Kidney tubule cell (primary cell): ENCODE results near the gene CAVIN1.
"Not testable (repeated sequence)": the region's sequence is repeated elsewhere in the genome, so short reads cannot be mapped to it uniquely, and the experiment has no call there.

Experiments
- DNase-seq: peaks from one replicate; pipeline ENCODE4 v3.0.0-alpha.2; 2018; ENCODE audit warnings: low spot score

CAVIN1 gene

GRCh38 chr17:42422958-42423712, at the start of gene CAVIN1:
Gene CAVIN1, minus strand, starts transcription at chr17:42423256. Its CDS starts 159 bp downstream, at chr17:42423097.
- DNase-seq: peak; percentile 95

GRCh38 chr17:42467889-42468288, 44.8 kb upstream of the CAVIN1 start:
- no peak for DNase-seq

GRCh38 chr17:42463976-42464400, 40.9 kb upstream of the CAVIN1 start:
- peak; percentile 50 for DNase-seq

- no peak for DNase-seq
Measured at GRCh38 chr17:42460371-42460770, 37.3 kb upstream of the CAVIN1 start.

GRCh38 chr17:42459801-42460281, 36.8 kb upstream of the CAVIN1 start:
- peak; percentile 53 for DNase-seq

GRCh38 chr17:42459256-42459800, 36.3 kb upstream of the CAVIN1 start:
- peak; percentile 65 for DNase-seq

GRCh38 chr17:42458497-42459255, 35.6 kb upstream of the CAVIN1 start, which contains the start of gene ATP6V0A1:
Gene ATP6V0A1, plus strand, starts transcription at chr17:42458878. Its CDS starts 2,017 bp downstream, at chr17:42460895.
- peak; percentile 88 for DNase-seq

GRCh38 chr17:42457107-42457792, 34.2 kb upstream of the CAVIN1 start:
- DNase-seq: no peak

- peak; percentile 61 for DNase-seq
Measured at GRCh38 chr17:42456223-42457106, 33.4 kb upstream of the CAVIN1 start.

- not testable (repeated sequence) for DNase-seq
Measured at GRCh38 chr17:42454987-42455386, 31.9 kb upstream of the CAVIN1 start.

- DNase-seq: no peak
Measured at GRCh38 chr17:42453439-42453838, 30.4 kb upstream of the CAVIN1 start.

- DNase-seq: not testable (repeated sequence)
Measured at GRCh38 chr17:42451270-42451669, 28.2 kb upstream of the CAVIN1 start.

GRCh38 chr17:42449838-42450237, 26.8 kb upstream of the CAVIN1 start:
- not testable (repeated sequence) for DNase-seq

- not testable (repeated sequence) for DNase-seq
Measured at GRCh38 chr17:42449176-42449575, 26.1 kb upstream of the CAVIN1 start.

GRCh38 chr17:42442196-42442565, 19.1 kb upstream of the CAVIN1 start:
- DNase-seq: no peak

GRCh38 chr17:42441371-42442195, 18.5 kb upstream of the CAVIN1 start:
- DNase-seq: no peak

- peak; percentile 37 for DNase-seq
Measured at GRCh38 chr17:42438600-42439567, 15.8 kb upstream of the CAVIN1 start.

- DNase-seq: no peak
Measured at GRCh38 chr17:42436391-42436790, 13.3 kb upstream of the CAVIN1 start.

GRCh38 chr17:42431758-42432161, 8.7 kb upstream of the CAVIN1 start:
- DNase-seq: no peak
